HG03432 (cell line): ENCODE data around the gene KMT2B.
"Not testable (repeated sequence)": the region's sequence is repeated elsewhere in the genome, so short reads cannot be mapped to it uniquely, and the experiment has no call there.

Experiments
- ATAC-seq: cut with Tn5 transposase; IDR thresholded peaks from one replicate; pipeline ENCODE4 v1.9.1; 2021; ENCODE audit warnings: mild to moderate bottlenecking, moderate library complexity; ENCODE audit not compliant: unreplicated experiment

KMT2B gene

DNA sequence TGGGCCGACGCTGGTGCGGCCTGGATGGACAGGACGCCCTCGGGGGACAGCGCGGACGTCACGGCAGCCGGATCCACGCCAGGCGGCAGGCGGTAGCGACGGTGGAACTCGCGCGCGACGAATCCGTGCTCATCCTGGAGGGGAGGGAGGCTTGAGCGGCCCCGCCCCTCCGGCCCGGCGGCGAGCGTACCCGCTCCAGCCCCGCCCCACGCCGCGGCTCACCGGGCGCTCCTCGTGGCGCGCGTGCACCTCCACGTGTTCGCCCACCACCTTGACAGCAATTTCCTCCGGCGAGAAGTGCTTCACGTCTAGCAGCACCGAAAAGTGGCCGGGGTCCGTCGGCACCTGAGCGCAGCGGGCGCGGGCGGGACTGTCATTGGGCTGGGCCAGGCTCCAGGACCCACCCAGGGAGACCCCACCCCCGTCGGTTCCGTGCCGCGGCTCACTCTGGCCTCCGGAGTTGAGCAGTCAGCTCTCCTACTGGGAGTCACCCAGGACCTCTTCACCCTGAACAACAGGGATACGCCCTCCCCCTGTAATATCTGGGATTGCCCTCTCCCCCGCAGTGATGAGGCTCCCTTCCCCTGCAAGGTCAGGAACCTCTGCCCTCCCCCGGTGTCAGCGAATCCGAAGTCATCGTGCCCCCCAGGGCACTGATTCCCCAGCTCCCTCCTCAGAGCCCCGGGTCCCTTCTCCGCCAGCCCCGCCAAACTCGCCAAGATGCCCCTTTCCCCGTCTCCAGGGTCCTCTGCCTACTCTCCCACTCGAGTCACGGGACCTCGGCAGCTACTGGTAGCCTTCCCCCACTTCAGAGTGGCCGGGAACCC lies 38.0 kb downstream of the KMT2B start:
- no peak for ATAC-seq

DNA sequence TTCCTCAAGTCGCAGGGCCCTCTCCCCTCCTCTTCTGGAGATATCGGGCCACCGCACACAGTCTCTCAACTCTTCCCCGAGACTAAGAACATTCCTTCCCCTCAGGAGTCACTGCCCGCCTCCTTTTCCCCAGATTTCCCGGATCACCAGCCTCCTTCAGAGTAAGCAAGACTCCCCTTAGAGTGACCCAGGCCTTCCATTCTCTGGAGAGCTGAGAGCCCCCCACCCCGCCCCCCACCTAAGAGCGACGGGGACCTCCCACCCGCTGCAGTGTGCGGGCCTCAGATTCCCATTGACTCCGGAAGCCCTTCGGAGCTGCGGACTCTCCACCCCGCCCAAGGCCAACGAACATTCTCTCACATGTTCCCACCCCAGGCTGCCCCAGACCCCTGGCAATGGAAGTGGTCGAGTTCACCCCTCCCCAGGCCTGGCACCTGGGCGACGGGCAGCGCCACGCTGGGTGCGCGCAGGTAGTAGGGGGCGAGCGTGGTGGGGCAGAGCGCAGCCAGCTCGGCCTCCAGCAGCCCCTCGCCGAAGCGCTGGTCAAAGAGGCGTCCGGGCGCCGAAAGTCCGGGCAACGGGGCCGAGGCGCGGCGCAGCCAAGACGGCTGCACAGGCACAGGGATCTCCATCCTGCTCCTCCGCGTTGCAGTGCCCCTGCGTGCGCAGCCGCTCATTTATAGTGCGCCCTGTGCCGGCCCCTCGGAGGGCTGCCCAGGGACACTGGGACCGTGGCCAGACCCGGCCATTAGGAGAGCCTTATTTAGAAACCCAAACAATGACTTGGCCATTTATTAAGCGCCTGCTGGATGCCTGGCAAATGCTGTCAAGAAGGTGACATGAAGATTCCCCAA lies 38.8 kb downstream of the KMT2B start, which contains the start of gene HSPB6:
TSS of gene HSPB6 (minus strand) at position 653 of the 854 bp plus-strand sequence. CDS start at position 632, 21 bp downstream.
- ATAC-seq = no peak

DNA sequence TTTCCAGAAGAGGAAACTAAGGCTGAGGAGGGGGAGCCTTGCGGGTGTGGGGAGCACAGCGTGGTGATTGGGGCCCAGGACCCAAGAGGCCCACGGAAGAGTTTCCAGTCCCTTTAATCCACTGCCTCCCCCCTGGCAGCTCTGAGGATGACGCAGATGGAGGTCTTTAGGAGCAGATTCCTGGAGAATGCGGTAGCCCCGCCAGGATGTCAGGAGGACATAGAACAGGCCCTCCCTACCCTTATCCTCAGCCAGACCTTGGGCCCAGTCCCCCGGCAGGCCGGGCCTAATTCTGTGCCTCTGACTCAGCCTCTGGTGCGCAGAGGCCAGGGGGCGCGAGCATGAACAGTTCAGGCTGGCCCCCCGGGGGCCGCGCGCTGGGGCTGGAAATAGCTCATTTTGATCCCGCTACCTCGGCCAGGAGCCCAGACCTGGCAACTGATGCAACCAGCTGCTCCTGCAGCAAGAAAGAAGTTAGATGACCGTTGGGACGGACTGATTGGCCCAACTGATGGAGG lies 39.5 kb downstream of the KMT2B start:
- ATAC-seq = peak; percentile 9

DNA sequence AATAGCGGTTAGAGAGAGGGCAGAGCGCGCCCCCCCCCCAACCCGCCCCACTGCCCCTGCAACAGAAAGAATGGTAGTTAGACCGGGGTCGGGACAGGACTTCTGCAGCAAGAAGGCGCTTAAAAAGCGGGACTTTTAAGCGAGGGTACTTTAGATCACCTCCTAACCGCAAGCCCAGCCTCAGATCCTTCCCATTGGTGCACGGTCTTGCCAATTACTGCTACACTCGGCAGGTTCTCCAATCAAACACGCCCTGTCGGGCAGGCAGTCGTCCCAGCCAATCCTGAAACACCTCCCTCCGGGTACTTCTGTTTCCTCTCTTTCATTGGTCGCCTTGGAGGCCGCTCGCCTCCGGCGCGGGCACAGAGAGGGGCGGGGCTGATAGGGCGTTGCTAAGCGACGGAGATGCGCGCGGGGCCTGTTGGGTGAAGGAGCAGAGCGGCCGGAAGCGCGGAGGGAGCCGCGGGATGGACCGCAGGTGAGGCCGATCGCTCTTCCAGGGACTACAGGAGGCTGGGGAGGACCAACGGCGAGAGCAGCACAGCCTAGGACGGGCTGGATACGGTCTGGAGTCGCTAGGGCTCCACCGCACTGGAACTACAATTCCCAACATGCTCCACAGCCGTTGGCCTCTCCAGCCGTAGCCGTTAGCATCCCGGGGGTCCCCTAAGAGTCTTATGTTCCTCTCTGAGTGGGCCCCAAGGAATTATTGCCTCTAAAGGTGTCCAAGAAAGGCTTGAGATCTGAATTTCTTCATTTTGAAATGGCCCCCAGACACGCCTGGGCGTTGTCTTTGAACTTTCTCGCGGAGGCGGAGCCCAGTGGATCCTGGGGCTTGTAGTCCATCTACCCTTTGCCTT lies 40.2 kb downstream of the KMT2B start, which contains the start of gene PROSER3:
TSS of gene PROSER3 (plus strand) at position 428 of the 860 bp plus-strand sequence. CDS start at position 468, 40 bp downstream.
- peak; percentile 92 for ATAC-seq

DNA sequence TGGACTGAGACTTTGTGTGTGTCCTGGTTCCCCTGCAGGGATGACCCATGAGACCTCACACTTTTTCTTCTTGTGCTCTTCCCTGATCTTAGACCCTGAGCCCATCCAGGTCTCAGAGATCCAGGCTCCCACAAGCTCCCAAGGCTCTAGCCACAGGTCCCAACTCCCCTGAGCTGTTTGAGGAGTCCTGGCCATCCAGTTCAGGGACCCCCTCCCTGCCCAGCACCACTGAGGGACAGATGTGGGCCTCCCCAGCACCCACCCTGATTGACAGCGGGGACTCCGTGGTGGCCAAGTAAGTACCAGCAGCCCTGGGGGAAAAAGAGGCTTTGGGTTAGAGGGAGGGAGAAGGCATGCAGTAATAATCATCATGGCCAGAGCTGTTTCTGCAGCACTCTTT lies 41.9 kb downstream of the KMT2B start:
- ATAC-seq = no peak

DNA sequence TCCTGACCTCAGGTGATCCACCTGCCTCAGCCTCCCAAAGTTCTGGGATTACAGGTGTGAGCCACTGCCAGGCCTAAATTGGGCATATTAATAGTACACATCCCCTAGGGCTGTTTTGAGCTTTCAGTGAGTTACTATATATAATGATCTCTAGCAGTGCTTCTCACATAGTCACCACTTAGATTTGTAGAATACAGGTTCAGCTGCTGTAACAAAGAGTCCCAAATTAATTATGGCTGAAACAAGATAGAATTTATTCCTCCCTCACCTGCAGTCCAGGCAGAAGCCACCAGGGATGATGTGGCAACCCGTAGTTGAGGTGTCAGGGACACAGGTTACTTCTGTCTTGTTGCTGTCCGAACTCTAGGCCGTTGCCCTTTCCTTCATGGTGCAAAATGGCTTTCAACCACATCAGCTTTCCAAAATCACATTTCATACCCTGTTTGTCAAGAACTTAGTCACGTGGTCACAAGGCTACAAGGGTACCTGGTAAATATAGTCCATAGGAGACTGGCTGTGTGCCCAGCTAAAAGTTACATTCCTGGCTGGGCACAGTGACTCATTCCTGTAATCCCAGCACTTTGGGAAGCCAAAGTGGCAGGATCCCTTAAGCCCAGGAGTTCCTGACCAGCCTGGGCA lies 43.0 kb downstream of the KMT2B start:
- ATAC-seq = no peak

DNA sequence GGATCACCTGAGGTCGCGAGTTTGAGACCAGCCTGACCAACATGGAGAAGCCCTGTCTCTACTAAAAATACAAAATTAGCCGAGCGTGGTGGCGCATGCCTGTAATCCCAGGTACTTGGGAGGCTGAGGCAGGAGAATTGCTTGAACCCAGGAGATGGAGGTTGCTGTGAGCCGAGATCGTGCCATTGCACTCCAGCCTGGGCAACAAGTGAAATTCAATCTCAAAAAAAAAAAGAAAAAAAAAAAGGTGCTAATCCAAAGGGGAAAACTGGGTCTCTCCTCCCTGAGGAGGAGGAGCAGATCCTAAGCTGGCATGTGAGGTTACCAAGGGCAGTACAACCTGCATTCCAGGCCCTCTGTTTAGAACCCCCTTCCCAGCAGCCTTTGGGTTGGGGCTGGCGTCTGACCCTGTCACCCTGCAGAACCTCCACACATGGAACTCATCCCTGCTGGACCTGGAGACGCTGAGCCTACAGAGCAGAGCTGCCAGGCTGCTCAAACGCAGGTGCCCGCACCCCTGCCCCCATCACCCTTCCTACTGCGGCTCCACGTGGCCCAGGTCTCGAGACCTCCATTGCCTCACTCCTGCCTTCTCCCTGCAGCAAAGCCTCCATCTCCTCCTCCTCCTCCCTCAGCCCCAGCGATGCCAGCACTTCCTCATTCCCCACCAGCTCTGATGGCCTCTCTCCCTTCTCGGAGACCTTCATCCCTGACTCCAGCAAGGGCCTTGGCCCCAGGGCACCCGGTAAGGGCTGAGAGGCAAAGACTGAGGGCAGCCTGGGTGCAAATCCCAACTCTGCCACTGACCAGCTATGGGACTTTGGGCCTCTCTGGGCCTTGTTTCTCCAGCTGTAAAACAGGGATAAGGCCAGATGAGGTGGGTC lies 46.9 kb downstream of the KMT2B start:
- ATAC-seq = no peak

DNA sequence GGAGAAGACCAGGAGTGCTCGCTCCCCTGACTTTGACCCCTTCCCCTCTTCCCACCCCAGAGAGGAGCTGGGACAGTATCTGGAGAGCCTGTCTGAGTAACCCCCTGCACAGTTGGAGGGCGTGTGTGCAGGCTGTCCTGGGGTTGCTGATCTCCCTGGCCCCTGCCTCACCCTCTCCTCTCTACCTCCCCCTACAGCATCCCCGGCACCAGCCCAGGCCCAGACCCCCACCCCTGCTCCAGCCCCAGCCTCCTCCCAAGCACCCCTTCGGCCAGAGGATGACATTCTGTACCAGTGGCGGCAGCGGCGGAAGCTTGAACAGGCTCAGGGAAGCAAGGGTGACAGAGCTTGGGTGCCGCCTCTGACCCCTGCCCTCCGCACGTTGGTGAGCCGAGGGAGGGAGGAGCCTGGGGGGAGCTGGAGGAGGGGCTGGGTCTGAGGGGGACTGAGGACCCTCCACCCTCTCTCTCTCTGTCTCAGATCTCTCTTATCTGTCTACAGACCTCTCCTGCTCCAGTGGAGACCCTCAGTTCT lies 48.8 kb downstream of the KMT2B start:
- no peak for ATAC-seq

DNA sequence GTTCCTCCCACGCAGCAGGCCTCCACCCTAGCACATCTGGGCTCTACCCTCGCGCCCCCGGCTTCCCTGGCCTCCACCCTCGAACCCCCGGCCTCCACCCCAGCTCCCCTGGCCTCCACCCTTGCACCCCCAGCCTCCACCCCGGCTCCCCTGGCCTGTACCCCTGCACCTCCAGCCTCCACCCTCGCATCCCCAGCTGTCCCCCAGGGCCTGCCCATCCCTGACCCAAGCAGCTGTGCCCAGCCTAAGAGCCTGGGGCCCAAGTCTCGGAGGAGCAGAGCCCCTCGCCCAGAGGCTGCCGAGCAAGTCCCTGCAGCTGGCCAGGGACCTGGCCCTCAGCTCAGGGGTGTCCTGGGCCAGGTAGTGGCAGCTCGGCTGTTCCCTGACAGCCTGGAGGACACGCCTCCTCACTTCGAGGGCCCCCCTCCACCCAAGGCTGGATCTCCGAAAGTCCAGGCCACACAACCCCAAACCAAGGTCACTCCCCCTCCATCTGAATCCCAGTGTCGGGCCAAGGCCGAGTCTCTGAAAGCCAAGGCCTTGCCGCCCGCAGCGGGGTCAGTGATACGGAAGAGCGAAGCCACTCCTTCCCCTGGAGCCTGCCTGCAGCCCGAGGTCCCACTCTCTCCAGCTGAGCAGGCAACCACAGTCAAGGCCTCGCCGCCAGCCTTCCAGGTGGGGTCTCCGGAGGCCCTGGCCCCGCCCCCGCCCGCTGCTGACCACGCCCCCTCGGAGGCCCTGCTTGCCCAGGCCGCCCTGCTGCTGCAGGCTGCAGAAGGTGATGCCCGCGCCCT lies 49.7 kb downstream of the KMT2B start:
- ATAC-seq = no peak

DNA sequence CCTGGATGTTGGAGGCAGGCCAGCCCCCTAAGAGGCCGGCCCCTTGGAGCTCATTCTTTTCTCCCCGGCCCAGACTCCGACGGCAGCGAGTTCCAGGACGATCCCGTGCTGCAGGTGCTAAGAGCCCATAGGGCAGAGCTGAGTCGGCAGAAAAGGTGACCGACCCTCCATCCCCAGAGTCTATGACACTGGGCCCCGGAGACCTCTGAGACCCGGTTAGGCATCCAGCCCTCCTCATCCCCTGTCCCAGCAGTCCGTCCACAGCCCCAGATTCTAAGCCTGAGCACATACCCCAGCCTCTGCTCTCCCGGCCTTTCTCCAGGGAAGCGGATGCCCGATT lies 50.2 kb downstream of the KMT2B start:
- no peak for ATAC-seq

DNA sequence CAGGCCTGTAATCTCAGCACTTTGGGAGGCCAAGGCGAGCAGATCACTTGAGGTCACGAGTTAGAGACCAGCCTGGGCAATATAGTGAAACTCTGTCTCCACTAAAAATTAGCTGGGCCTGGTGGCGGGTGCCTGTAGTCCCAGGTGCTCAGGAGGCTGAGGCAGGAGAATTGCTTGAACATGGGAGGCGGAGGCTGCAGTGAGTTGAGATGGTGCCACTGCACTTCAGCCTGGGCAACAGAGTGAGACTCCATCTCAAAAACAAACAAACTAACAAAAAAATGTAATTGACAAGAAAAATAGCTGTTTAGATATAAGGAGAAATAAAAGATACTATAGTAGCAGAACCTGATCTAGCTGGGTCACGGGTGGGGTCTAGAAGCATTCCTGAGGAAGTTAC lies 54.6 kb downstream of the KMT2B start:
- not testable (repeated sequence) for ATAC-seq

DNA sequence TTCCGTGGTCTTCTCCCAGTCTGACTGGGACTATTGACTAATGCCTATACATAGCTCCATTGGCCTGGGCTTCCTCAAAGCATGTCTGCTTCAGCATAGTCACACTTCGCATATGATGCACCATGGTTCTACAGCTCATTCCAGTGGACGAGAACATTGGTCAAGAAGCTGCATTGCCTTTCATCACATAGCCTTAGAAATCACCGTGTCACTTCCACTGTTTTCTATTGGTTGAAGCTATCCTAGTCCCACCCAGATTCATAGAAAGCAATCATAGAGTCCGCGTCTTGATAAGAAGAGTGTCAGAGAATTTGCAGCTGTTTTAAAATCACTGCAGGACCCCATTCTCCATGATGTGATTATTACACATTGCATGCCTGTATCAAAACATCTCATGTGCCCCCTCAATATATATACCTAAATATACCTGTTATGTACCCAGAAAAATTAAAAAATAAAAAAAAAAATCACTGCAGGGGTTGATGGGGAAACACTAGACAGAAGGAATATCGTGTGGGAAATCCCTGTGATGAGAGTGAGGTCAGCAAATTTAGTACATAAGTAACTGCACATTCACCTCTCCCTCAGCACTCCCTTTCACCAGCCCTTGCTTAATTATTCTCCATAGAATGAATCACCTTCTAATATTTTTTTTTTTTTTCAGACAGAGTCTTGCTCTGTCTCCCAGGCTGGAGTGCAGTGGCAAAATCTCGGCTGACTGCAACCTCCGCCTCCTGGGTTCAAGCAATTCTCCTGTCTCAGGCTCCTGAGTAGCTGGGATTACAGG lies 55.4 kb downstream of the KMT2B start:
- ATAC-seq = no peak

DNA sequence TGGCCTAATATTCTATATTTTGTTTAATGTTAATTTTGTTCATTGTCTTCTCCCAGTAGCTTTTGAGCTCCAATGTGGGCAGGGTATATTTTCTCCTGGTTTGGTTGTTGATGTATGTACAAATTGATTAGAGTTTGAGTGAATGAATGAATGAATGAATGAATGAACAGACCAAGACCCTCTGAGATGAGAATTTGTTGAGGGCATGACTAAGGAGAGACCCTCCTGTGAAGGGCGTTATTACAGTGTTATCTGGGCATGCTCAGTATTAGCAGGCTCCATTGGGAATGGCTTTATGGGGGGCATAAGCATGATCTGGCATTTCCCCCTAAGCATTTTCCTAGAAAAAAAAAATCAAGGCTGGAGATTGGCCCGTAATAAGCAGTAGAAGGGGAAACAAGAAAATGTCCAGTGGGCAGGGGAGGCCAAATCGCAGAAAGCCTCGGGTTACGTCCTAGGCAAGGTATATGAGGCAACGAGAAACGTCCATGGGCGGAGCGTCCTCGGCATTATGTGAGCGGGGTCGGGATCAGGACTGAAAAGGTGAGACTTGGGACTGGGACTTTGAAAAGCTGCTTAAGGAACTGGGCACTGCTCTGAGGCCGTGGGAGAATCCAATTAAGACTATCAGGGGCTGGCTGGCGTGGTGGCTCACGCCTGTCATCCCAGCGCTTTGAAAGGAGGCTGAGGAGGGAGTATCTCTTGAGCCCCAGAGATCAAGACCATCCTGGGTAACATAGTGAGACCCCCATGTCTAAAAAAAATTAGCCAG lies 56.7 kb downstream of the KMT2B start:
- ATAC-seq = no peak

DNA sequence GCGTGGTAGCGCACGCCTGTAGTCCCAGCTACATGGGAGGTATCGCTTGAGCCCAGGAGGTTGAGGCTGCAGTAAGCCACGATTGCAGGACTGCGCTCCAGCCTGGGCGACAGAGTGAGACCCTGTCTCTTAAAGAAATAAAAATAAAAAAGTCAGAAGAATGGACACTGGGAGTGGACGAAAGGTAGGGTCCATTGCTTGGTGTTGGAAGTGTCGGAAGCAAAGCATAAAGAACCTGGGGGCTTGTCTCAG lies 57.2 kb downstream of the KMT2B start:
- no peak for ATAC-seq

DNA sequence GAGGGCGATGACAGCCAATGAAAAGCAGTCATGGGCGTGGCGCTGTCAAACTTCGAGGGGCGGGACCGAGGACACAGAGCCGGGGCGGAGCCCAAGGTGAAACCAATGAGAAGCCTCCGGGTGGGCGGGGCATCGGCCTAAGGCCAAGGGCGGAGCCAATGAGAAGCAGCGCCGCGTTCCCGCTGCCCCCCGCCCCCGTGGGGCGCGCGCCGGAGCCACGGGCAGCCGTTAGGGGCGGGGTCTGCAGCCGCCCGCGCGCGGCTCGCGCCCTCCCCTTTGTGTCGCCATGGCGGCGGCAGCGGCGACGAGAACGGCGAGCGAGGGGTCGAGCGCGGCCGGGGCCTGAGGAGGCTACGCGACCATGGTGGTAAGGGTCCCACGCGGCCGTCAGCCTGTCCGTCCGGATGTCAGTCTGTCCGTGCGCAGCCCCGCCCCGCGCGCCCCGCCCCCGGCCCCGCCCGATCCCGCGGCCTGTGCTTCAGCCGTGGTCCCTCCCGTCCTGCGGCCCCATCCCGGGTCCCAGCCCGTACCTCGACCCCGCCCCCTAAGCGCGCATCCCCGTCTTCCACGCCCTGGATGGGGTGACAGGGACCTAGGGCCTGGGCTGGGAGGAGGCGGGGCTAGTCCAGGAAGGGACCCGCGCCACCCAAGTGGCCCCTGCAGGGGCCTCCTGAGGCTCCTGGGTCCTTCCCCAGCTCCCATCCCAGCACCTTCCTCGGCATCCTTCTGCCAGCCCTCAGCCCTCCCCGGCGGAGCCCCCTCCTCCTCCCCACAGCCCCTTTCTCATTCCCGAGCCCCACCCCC lies 57.7 kb downstream of the KMT2B start, which contains the start of gene ARHGAP33:
TSS of gene ARHGAP33 (plus strand) at position 267 of the 804 bp plus-strand sequence. CDS start at position 362, 95 bp downstream.
- ATAC-seq = peak; percentile 92
